ENCODE measurements around the gene SND1.

Gene SND1

GRCh38 chr7:127909424-127910152, 257.6 kb downstream of the SND1 start:
- DNase-seq (ENCODE audit: low spot score): no peak
- H3K9me3 Mint-ChIP-seq: no peaks in the 10 kb centered on the region
- no peaks in the 10 kb centered on the region for H3K27me3 Mint-ChIP-seq (ENCODE audit: low read depth)
- H3K27ac Mint-ChIP-seq: no peak overlapping the region
- no peak overlapping the region for H3K4me3 Mint-ChIP-seq
- peaks cover 28% of the 10 kb centered on the region for H3K36me3 Mint-ChIP-seq (ENCODE audit: low read depth)
- H3K4me1 Mint-ChIP-seq (ENCODE audit: low read depth): peaks cover 31% of the 10 kb centered on the region

- Mint-ChIP-seq H3K36me3 (ENCODE audit: low read depth) (peaks cover 23% of the 10 kb centered on the region), H3K27ac (no peak overlapping the region), H3K27me3 (ENCODE audit: low read depth) (no peaks in the 10 kb centered on the region), H3K4me3 (no peak overlapping the region), H3K4me1 (ENCODE audit: low read depth) (peaks cover 23% of the 10 kb centered on the region), H3K9me3 (no peaks in the 10 kb centered on the region)
- DNase-seq (ENCODE audit: low spot score): no peak
Observed at GRCh38 chr7:127910670-127911069, 258.7 kb downstream of the SND1 start.

GRCh38 chr7:127911968-127912511, 260.0 kb downstream of the SND1 start:
- peaks cover 22% of the 10 kb centered on the region for H3K36me3 Mint-ChIP-seq (ENCODE audit: low read depth)
- peaks cover 15% of the 10 kb centered on the region for H3K4me1 Mint-ChIP-seq (ENCODE audit: low read depth)
- H3K27ac Mint-ChIP-seq: no peak overlapping the region
- DNase-seq (ENCODE audit: low spot score): no peak
- H3K27me3 Mint-ChIP-seq (ENCODE audit: low read depth): no peaks in the 10 kb centered on the region
- no peak overlapping the region for H3K4me3 Mint-ChIP-seq
- H3K9me3 Mint-ChIP-seq: no peaks in the 10 kb centered on the region

- no peak for DNase-seq (ENCODE audit: low spot score)
- Mint-ChIP-seq H3K9me3 (no peaks in the 10 kb centered on the region), H3K27me3 (ENCODE audit: low read depth) (no peaks in the 10 kb centered on the region), H3K36me3 (ENCODE audit: low read depth) (peaks cover 15% of the 10 kb centered on the region), H3K27ac (no peak overlapping the region), H3K4me1 (ENCODE audit: low read depth) (peaks cover 8% of the 10 kb centered on the region), H3K4me3 (no peak overlapping the region)
Observed at GRCh38 chr7:127912901-127913300, 260.9 kb downstream of the SND1 start.

- H3K9me3 Mint-ChIP-seq: no peaks in the 10 kb centered on the region
- H3K27me3 Mint-ChIP-seq (ENCODE audit: low read depth): no peaks in the 10 kb centered on the region
- no peak for DNase-seq (ENCODE audit: low spot score)
- H3K4me3 Mint-ChIP-seq: no peak overlapping the region
- peaks cover 5% of the 10 kb centered on the region for H3K4me1 Mint-ChIP-seq (ENCODE audit: low read depth)
- peaks cover 17% of the 10 kb centered on the region for H3K36me3 Mint-ChIP-seq (ENCODE audit: low read depth)
- no peak overlapping the region for H3K27ac Mint-ChIP-seq
Observed at GRCh38 chr7:127913686-127914085, 261.7 kb downstream of the SND1 start.

- H3K27ac Mint-ChIP-seq: no peak overlapping the region
- no peak overlapping the region for H3K4me3 Mint-ChIP-seq
- no peaks in the 10 kb centered on the region for H3K27me3 Mint-ChIP-seq (ENCODE audit: low read depth)
- peaks cover 12% of the 10 kb centered on the region for H3K36me3 Mint-ChIP-seq (ENCODE audit: low read depth)
- H3K9me3 Mint-ChIP-seq: no peaks in the 10 kb centered on the region
- no peak for DNase-seq (ENCODE audit: low spot score)
- no peaks in the 10 kb centered on the region for H3K4me1 Mint-ChIP-seq (ENCODE audit: low read depth)
Observed at GRCh38 chr7:127914693-127915092, 262.7 kb downstream of the SND1 start.

- no peaks in the 10 kb centered on the region for H3K4me1 Mint-ChIP-seq (ENCODE audit: low read depth)
- H3K9me3 Mint-ChIP-seq: no peaks in the 10 kb centered on the region
- no peak overlapping the region for H3K4me3 Mint-ChIP-seq
- H3K36me3 Mint-ChIP-seq (ENCODE audit: low read depth): peaks cover 7% of the 10 kb centered on the region
- no peak overlapping the region for H3K27ac Mint-ChIP-seq
- DNase-seq (ENCODE audit: low spot score): no peak
- H3K27me3 Mint-ChIP-seq (ENCODE audit: low read depth): no peaks in the 10 kb centered on the region
Observed at GRCh38 chr7:127916735-127917134, 264.7 kb downstream of the SND1 start.

GRCh38 chr7:127918130-127918529, 266.1 kb downstream of the SND1 start:
- H3K4me3 Mint-ChIP-seq: no peak overlapping the region
- DNase-seq (ENCODE audit: low spot score): no peak
- H3K27me3 Mint-ChIP-seq (ENCODE audit: low read depth): no peaks in the 10 kb centered on the region
- no peak overlapping the region for H3K27ac Mint-ChIP-seq
- no peaks in the 10 kb centered on the region for H3K4me1 Mint-ChIP-seq (ENCODE audit: low read depth)
- H3K36me3 Mint-ChIP-seq (ENCODE audit: low read depth): peaks cover 7% of the 10 kb centered on the region
- H3K9me3 Mint-ChIP-seq: no peaks in the 10 kb centered on the region

- Mint-ChIP-seq H3K4me3 (no peak overlapping the region), H3K4me1 (ENCODE audit: low read depth) (peaks cover 7% of the 10 kb centered on the region), H3K27me3 (ENCODE audit: low read depth) (no peaks in the 10 kb centered on the region), H3K36me3 (ENCODE audit: low read depth) (peaks cover 8% of the 10 kb centered on the region), H3K9me3 (no peaks in the 10 kb centered on the region), H3K27ac (no peak overlapping the region)
- no peak for DNase-seq (ENCODE audit: low spot score)
Observed at GRCh38 chr7:127920787-127921438, 268.9 kb downstream of the SND1 start.

GRCh38 chr7:127922656-127923055, 270.7 kb downstream of the SND1 start:
- Mint-ChIP-seq H3K9me3 (no peaks in the 10 kb centered on the region), H3K36me3 (ENCODE audit: low read depth) (peaks cover 10% of the 10 kb centered on the region), H3K27me3 (ENCODE audit: low read depth) (no peaks in the 10 kb centered on the region), H3K27ac (no peak overlapping the region), H3K4me3 (no peak overlapping the region), H3K4me1 (ENCODE audit: low read depth) (peaks cover 11% of the 10 kb centered on the region)
- DNase-seq (ENCODE audit: low spot score): no peak

GRCh38 chr7:127924874-127925273, 272.9 kb downstream of the SND1 start:
- Mint-ChIP-seq H3K27me3 (ENCODE audit: low read depth) (no peaks in the 10 kb centered on the region), H3K4me3 (no peak overlapping the region), H3K36me3 (ENCODE audit: low read depth) (peaks cover 14% of the 10 kb centered on the region), H3K27ac (no peak overlapping the region), H3K4me1 (ENCODE audit: low read depth) (peaks cover 13% of the 10 kb centered on the region), H3K9me3 (no peaks in the 10 kb centered on the region)
- no peak for DNase-seq (ENCODE audit: low spot score)

GRCh38 chr7:127927348-127927696, 275.3 kb downstream of the SND1 start:
- no peak for DNase-seq (ENCODE audit: low spot score)
- Mint-ChIP-seq H3K36me3 (ENCODE audit: low read depth) (peaks cover 27% of the 10 kb centered on the region), H3K9me3 (no peaks in the 10 kb centered on the region), H3K4me1 (ENCODE audit: low read depth) (peaks cover 13% of the 10 kb centered on the region), H3K4me3 (no peak overlapping the region), H3K27me3 (ENCODE audit: low read depth) (no peaks in the 10 kb centered on the region), H3K27ac (no peak overlapping the region)

- Mint-ChIP-seq H3K9me3 (no peaks in the 10 kb centered on the region), H3K4me3 (no peak overlapping the region), H3K27ac (no peak overlapping the region), H3K36me3 (ENCODE audit: low read depth) (peaks cover 28% of the 10 kb centered on the region), H3K4me1 (ENCODE audit: low read depth) (peaks cover 13% of the 10 kb centered on the region), H3K27me3 (ENCODE audit: low read depth) (no peaks in the 10 kb centered on the region)
- no peak for DNase-seq (ENCODE audit: low spot score)
Observed at GRCh38 chr7:127928222-127928621, 276.2 kb downstream of the SND1 start.

GRCh38 chr7:127928852-127929251, 276.9 kb downstream of the SND1 start:
- Mint-ChIP-seq H3K4me3 (no peak overlapping the region), H3K9me3 (no peaks in the 10 kb centered on the region), H3K27ac (no peak overlapping the region), H3K27me3 (ENCODE audit: low read depth) (no peaks in the 10 kb centered on the region), H3K36me3 (ENCODE audit: low read depth) (peaks cover 27% of the 10 kb centered on the region), H3K4me1 (ENCODE audit: low read depth) (peaks cover 11% of the 10 kb centered on the region)
- DNase-seq (ENCODE audit: low spot score): no peak
